Kidney (tissue), 14 donors: ENCODE measurements around the gene MBNL1. TPM values are rescaled to one million over a fixed set of nuclear protein-coding genes. Genes with fewer than 3 reads are reported as not detected.
"Not testable (repeated sequence)": the region's sequence is repeated elsewhere in the genome, so short reads cannot be mapped to it uniquely, and the experiment has no call there.

Source experiments
- DNase-seq, 5 donors: peaks; one replicate each; pipeline ENCODE4 v3.0.0-alpha.2; 2013 to 2020
- FAIRE-seq: peaks from 2 replicates; lab custom pipeline; 2012; peaks lifted over from hg19 to GRCh38; lab: Jason Lieb, UNC
- H3K27ac ChIP-seq, 2 donors: one replicate each; pipeline ENCODE4 v1.7.0; 2013; ENCODE audit warnings: low read depth in 2 of 2, low read length in 2 of 2, inconsistent platforms in 1 of 2
- H3K27me3 ChIP-seq: one replicate; pipeline ENCODE4 v1.7.1; 2013; ENCODE audit warnings: low read length, inconsistent platforms; ENCODE audit not compliant: control insufficient read depth, insufficient read depth
- H3K36me3 ChIP-seq, 3 donors: one replicate each; pipeline versions ENCODE4 v1.7.0 to v1.7.1; 2013; ENCODE audit warnings: low read length in 3 of 3, control low read depth in 1 of 3, inconsistent platforms in 1 of 3; ENCODE audit not compliant: insufficient read depth in 3 of 3, control insufficient read depth in 2 of 3
- H3K4me1 ChIP-seq, 3 donors: one replicate each; pipeline versions ENCODE4 v1.7.0 to v1.7.1; 2013; ENCODE audit warnings: low read length in 3 of 3, inconsistent platforms in 1 of 3, low read depth in 1 of 3; ENCODE audit not compliant: control insufficient read depth in 2 of 3, insufficient read depth in 2 of 3
- H3K4me3 ChIP-seq, 3 donors: one replicate each; pipeline versions ENCODE4 v1.7.0 to v1.8.1; 2013; ENCODE audit warnings: low read length in 3 of 3, control low read depth in 1 of 3, inconsistent platforms in 1 of 3
- H3K9ac ChIP-seq, 3 donors: one replicate each; pipeline versions ENCODE4 v1.7.0 to v1.7.1; 2013; ENCODE audit warnings: low read length in 3 of 3, control low read depth in 1 of 3, inconsistent platforms in 1 of 3
- H3K9me3 ChIP-seq, 3 donors: one replicate each; pipeline versions ENCODE4 v1.7.0 to v1.7.1; 2013; ENCODE audit warnings: low read length in 3 of 3, control low read depth in 1 of 3, inconsistent platforms in 1 of 3; ENCODE audit not compliant: control insufficient read depth in 2 of 3, insufficient read depth in 1 of 3
- intact Hi-C: fragments of 100-400 bp; cut with DNase I; formaldehyde crosslinking; loops from one replicate; pipeline ENCODE4 v1.11.1; 2022
- polyA plus RNA-seq: library from polyadenylated mRNA; stranded (reverse); fragments of 350-450 nt; fragmentation: Illumina TruSeq; extraction: RNeasy Lipid Tissue Mini Kit (QIAGEN cat#74804); gene quantifications from one replicate; pipeline ENCODE4 v1.2.3, GENCODE V29; 2014; ENCODE audit warnings: low read depth, low replicate concordance; ENCODE audit not compliant: insufficient read depth
- total RNA-seq: library from RNA; stranded (reverse); fragmentation: NEBNext Ultra II Directional; extraction: Animal tissue kit (Norgen Biotek cat#: 25700); gene quantifications from one replicate; pipeline ENCODE4 v1.2.1, GENCODE V29; 2021
- TF ChIP-seq, protein P1 (sequence below): IDR thresholded peaks from 3 replicates; pipeline ENCODE4 v1.5.1; 2012; ENCODE audit warnings: mild to moderate bottlenecking, moderate library complexity, borderline replicate concordance; ENCODE audit not compliant: insufficient read depth; ENCODE audit errors: extremely low read depth
- donor health status: control.
- donor health status: control.
- donor health status: control.
- donor health status: control.
- donor health status: control.
- donor health status: DM: yes; HTN: yes; CAD: no.
- donor health status: Normal renal cell carcinoma (clear cell type).

Gene MBNL1
- total and polyA plus RNA-seq, 2 donors from 2014 or later: 22.0 to 167 TPM

DNA sequence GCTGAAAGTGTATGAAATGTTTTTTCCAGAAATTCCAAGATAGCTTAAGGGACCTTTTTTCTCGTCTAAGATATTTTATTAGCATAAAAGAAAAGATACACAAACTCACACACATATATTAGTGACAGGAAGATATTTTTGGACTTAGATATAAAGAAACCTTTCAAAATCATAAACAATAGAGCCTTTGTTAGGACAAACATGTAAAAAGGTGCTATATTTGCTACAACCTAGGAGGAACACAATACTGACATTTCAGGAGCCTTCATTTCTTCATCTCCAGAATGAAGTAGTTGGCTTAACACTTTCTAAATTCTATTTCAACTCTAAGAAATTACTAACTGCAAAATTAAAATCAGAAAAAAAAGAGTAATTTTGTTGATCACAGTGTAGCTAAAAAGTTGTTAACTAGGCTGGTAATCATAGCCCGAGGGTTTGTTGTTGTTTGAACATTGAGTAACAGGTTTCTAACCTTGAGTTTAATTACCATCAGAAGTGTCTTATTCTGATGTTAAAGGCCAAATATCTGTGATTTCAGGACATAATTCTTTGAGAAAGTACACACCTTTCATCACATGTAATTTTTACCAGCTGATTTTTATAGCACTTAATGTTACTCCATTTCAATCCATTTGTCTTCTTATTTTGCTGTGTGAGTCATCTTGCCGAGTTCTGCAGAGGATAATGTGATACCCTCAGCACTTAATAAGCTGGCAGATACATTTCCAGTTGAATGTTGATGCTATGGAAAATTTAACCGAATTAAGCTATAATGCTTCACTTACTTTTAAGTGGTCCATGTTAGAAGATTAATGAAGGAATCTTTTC lies 97.3 kb downstream of the MBNL1 start:
- Histone ChIP-seq H3K9ac (no peak overlapping the region), H3K36me3 (no peaks in the 10 kb centered on the region), H3K27ac (no peak overlapping the region), H3K9me3 (no peaks in the 10 kb centered on the region), H3K4me1 (peaks cover 0 to 9% (median 4%) of the 10 kb centered on the region in 3 donors), H3K27me3 (no peaks in the 10 kb centered on the region), H3K4me3 (no peak overlapping the region)
- no peak for DNase-seq
- TF ChIP-seq, protein P1, sequence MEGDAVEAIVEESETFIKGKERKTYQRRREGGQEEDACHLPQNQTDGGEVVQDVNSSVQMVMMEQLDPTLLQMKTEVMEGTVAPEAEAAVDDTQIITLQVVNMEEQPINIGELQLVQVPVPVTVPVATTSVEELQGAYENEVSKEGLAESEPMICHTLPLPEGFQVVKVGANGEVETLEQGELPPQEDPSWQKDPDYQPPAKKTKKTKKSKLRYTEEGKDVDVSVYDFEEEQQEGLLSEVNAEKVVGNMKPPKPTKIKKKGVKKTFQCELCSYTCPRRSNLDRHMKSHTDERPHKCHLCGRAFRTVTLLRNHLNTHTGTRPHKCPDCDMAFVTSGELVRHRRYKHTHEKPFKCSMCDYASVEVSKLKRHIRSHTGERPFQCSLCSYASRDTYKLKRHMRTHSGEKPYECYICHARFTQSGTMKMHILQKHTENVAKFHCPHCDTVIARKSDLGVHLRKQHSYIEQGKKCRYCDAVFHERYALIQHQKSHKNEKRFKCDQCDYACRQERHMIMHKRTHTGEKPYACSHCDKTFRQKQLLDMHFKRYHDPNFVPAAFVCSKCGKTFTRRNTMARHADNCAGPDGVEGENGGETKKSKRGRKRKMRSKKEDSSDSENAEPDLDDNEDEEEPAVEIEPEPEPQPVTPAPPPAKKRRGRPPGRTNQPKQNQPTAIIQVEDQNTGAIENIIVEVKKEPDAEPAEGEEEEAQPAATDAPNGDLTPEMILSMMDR: no peak
- FAIRE-seq: no peak
- intact Hi-C loops: no loop called here

DNA sequence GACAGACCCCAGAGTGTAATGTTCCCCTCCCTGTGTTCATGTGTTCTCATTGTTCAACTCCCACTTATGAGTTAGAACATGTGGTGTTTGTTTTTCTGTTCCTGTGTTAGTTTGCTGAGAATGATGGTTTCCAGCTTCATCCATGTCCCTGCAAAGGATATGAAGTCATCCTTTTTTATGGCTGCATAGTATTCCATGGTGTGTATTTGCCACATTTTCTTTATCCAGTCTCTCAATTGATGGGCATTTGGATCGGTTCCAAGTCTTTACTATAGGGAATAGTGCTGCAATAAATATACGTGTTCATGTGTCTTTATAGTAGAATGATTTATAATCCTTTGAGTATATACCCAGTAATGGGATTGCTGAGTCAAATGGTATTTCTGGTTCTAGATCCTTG lies 98.5 kb downstream of the MBNL1 start:
- H3K36me3 ChIP-seq, DNase-seq, H3K9me3 ChIP-seq, H3K9ac ChIP-seq, H3K27ac ChIP-seq, H3K4me1 ChIP-seq, FAIRE-seq, H3K4me3 ChIP-seq, H3K27me3 ChIP-seq, intact Hi-C loops: not testable (repeated sequence)

DNA sequence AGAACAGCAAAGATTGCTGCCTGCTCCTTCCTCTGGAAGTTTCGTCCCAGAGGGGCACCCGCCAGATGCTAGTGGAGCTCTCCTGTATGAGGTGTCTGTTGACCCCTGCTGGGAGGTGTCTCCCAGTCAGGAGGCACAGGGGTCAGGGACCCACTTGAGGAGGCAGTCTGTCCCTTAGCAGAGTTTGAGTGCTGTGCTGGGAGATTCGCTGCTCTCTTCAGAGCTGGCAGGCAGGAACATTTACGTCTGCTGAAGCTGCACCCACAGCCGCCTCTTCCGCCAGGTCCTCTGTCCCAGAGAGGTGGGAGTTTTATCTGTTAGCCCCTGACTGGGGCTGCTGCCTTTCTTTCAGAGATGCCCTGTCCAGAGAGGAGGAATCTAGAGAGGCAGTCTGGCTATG lies 103.9 kb downstream of the MBNL1 start:
- H3K4me3 ChIP-seq, H3K9me3 ChIP-seq, FAIRE-seq, intact Hi-C loops, H3K27me3 ChIP-seq, H3K4me1 ChIP-seq, H3K27ac ChIP-seq, H3K36me3 ChIP-seq, H3K9ac ChIP-seq, DNase-seq: not testable (repeated sequence)

DNA sequence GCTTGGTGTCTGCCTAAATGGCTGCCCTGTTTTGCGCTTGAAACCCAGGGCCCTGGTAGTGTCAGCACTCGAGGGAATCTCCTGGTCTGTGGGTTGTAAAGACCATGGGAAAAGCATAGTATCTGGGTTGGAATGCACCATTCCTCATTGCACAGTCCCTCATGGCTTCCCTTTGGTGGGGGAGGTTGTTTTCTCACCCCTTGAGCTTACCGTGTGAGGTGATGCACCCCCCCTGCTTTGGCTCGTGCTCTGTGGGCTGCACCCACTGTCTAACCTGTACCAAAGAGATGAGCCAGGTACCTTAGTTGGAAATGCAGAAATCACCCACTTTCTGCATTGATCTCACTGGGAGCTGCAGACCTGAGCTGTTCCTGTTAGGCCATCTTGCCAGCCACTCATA lies 104.7 kb downstream of the MBNL1 start:
- Histone ChIP-seq H3K36me3 (no peaks in the 10 kb centered on the region), H3K9me3 (no peaks in the 10 kb centered on the region), H3K27me3 (no peaks in the 10 kb centered on the region), H3K27ac (no peak overlapping the region), H3K4me3 (no peak overlapping the region), H3K4me1 (no peaks in the 10 kb centered on the region), H3K9ac (no peak overlapping the region)
- no peak for FAIRE-seq
- no peak for DNase-seq
- intact Hi-C loops: no loop called here
- TF ChIP-seq, protein P1: no peak
